H9 (cell line): ENCODE results near the gene CDC45. TPM values are rescaled to one million over a fixed set of nuclear protein-coding genes. Genes with fewer than 3 reads are reported as not detected.

Experiments used
- DNase-seq: peaks from one replicate; pipeline ENCODE4 v3.0.0-alpha.2; 2017
- H2AFZ ChIP-seq: one replicate; pipeline ENCODE4 v1.6.1; 2013; ENCODE audit warnings: mild to moderate bottlenecking, low read length, control low read depth, moderate library complexity
- H2AK5ac ChIP-seq: 2 replicates; pipeline ENCODE4 v1.6.1; 2013; ENCODE audit warnings: low read length, control low read depth, mixed read lengths; ENCODE audit not compliant: insufficient read length
- H2BK120ac ChIP-seq: one replicate; pipeline ENCODE4 v1.6.1; 2013; ENCODE audit warnings: low read depth, mild to moderate bottlenecking, low read length, control low read depth, inconsistent platforms; ENCODE audit not compliant: poor library complexity, severe bottlenecking
- H2BK12ac ChIP-seq: 2 replicates; pipeline ENCODE4 v1.6.1; 2013; ENCODE audit warnings: low read length, control low read depth, mixed read lengths, low read depth; ENCODE audit not compliant: insufficient read length
- H2BK15ac ChIP-seq: 2 replicates; pipeline ENCODE4 v1.6.1; 2013; ENCODE audit warnings: low read depth, low read length, control low read depth
- H2BK20ac ChIP-seq: one replicate; pipeline ENCODE4 v1.6.1; 2013; ENCODE audit warnings: low read depth, mild to moderate bottlenecking, low read length, control low read depth, inconsistent platforms; ENCODE audit not compliant: poor library complexity, severe bottlenecking
- H2BK5ac ChIP-seq: 2 replicates; pipeline ENCODE4 v1.6.1; 2013; ENCODE audit warnings: low read length, control low read depth, mixed read lengths; ENCODE audit not compliant: insufficient read length
- H3K14ac ChIP-seq: 2 replicates; pipeline ENCODE4 v1.6.1; 2013; ENCODE audit warnings: low read length, control low read depth; ENCODE audit not compliant: insufficient read depth
- H3K18ac ChIP-seq: 2 replicates; pipeline ENCODE4 v1.6.1; 2013; ENCODE audit warnings: low read depth, mild to moderate bottlenecking, mixed read lengths, low read length, control low read depth; ENCODE audit not compliant: insufficient read length
- H3K23ac ChIP-seq: 2 replicates; pipeline ENCODE4 v1.6.1; 2013; ENCODE audit warnings: low read length, control low read depth, mixed read lengths, low read depth; ENCODE audit not compliant: insufficient read length
- H3K23me2 ChIP-seq: 2 replicates; pipeline ENCODE4 v1.6.1; 2013; ENCODE audit warnings: low read depth, mild to moderate bottlenecking, mixed read lengths, low read length, control low read depth; ENCODE audit not compliant: insufficient read length, poor library complexity, severe bottlenecking
- H3K27ac ChIP-seq: 2 replicates; pipeline ENCODE4 v1.5.1; 2013; ENCODE audit warnings: low read length, control low read depth, mixed read lengths, low read depth; ENCODE audit not compliant: insufficient read length
- H3K27me3 ChIP-seq: 2 replicates; pipeline ENCODE4 v1.6.1; 2013; ENCODE audit warnings: low read length, control low read depth, inconsistent platforms; ENCODE audit not compliant: insufficient read depth
- H3K4ac ChIP-seq: 2 replicates; pipeline ENCODE4 v1.6.1; 2013; ENCODE audit warnings: low read depth, mild to moderate bottlenecking, control low read depth, inconsistent platforms, low read length, moderate library complexity
- H3K4me1 ChIP-seq: 2 replicates; pipeline ENCODE4 v1.6.1; 2013; ENCODE audit warnings: low read length, control low read depth, inconsistent platforms; ENCODE audit not compliant: insufficient read depth
- H3K4me2 ChIP-seq: 2 replicates; pipeline ENCODE4 v1.6.1; 2013; ENCODE audit warnings: low read length, control low read depth, mixed read lengths; ENCODE audit not compliant: insufficient read length, insufficient read depth
- H3K56ac ChIP-seq: 2 replicates; pipeline ENCODE4 v1.6.1; 2013; ENCODE audit warnings: low read depth, mild to moderate bottlenecking, mixed read lengths, low read length, control low read depth; ENCODE audit not compliant: insufficient read length
- H3K79me1 ChIP-seq: 2 replicates; pipeline ENCODE4 v1.6.1; 2013; ENCODE audit warnings: low read depth, mild to moderate bottlenecking, moderate library complexity, low read length, control low read depth, inconsistent platforms; ENCODE audit not compliant: insufficient read depth, poor library complexity, severe bottlenecking
- H3K79me2 ChIP-seq: 2 replicates; pipeline ENCODE4 v1.6.1; 2013; ENCODE audit warnings: low read length, control low read depth, inconsistent platforms; ENCODE audit not compliant: insufficient read depth
- H3K9ac ChIP-seq: 2 replicates; pipeline ENCODE4 v1.6.1; 2013; ENCODE audit warnings: low read length, control low read depth, mixed read lengths; ENCODE audit not compliant: insufficient read length; ENCODE audit errors: extremely low read depth
- H3K9me3 ChIP-seq: one replicate; pipeline ENCODE4 v1.6.1; 2013; ENCODE audit warnings: low read depth, low read length, inconsistent platforms; ENCODE audit not compliant: control insufficient read depth
- H3T11ph ChIP-seq: one replicate; pipeline ENCODE4 v1.6.1; 2013; ENCODE audit warnings: mild to moderate bottlenecking, low read length, control low read depth, inconsistent platforms
- H4K20me1 ChIP-seq: one replicate; pipeline ENCODE4 v1.6.1; 2013; ENCODE audit not compliant: control insufficient read depth, insufficient read length, insufficient read depth
- H4K5ac ChIP-seq: 2 replicates; pipeline ENCODE4 v1.6.1; 2013; ENCODE audit warnings: low read depth, mild to moderate bottlenecking, mixed read lengths, low read length, control low read depth; ENCODE audit not compliant: insufficient read length
- H4K8ac ChIP-seq: replicated peaks from 2 replicates; pipeline ENCODE4 v1.6.1; 2013; ENCODE audit warnings: low read length, control low read depth, mixed read lengths, low read depth; ENCODE audit not compliant: insufficient read length
- H4K91ac ChIP-seq: 2 replicates; pipeline ENCODE4 v1.6.1; 2013; ENCODE audit warnings: low read depth, mild to moderate bottlenecking, moderate library complexity, mixed read lengths, low read length, control low read depth; ENCODE audit not compliant: insufficient read length
- H3K27ac Mint-ChIP-seq, 3 experiments: 2 replicates in 2 of 3; 3 replicates in 1 of 3; pipeline ENCODE4 v1.8.0; 2020 to 2021; ENCODE audit warnings: mixed read lengths in 3 of 3, mild to moderate bottlenecking in 1 of 3, moderate library complexity in 1 of 3
- H3K27me3 Mint-ChIP-seq: 2 replicates; pipeline ENCODE4 v1.8.0; 2021; ENCODE audit warnings: low read depth, mild to moderate bottlenecking, moderate library complexity, mixed read lengths
- H3K36me3 Mint-ChIP-seq, 3 experiments: 2 replicates in 2 of 3; 3 replicates in 1 of 3; pipeline ENCODE4 v1.8.0; 2020 to 2021; ENCODE audit warnings: low read depth in 3 of 3, mixed read lengths in 3 of 3; ENCODE audit not compliant: insufficient read depth in 1 of 3
- H3K4me1 Mint-ChIP-seq, 2 experiments: 2 replicates each; pipeline ENCODE4 v1.8.0; 2020; ENCODE audit warnings: mixed read lengths in 2 of 2
- H3K4me3 Mint-ChIP-seq, 2 experiments: 2 replicates in 1 of 2; 3 replicates in 1 of 2; pipeline ENCODE4 v1.8.0; 2020 to 2021; ENCODE audit warnings: mild to moderate bottlenecking in 2 of 2, mixed read lengths in 2 of 2, moderate library complexity in 1 of 2
- H3K9me3 Mint-ChIP-seq, 2 experiments: 2 replicates in 1 of 2; 3 replicates in 1 of 2; pipeline ENCODE4 v1.8.0; 2020; ENCODE audit warnings: mild to moderate bottlenecking in 2 of 2, mixed read lengths in 2 of 2, moderate library complexity in 1 of 2
- WGBS: extraction: QIAGEN DNeasy Blood & Tissue Kit; methylation state at CpG from one replicate; pipeline ENCODE4 v1.1.7; 2013; ENCODE audit warnings: missing lambda C conversion rate, low lambda C conversion rate, mixed read lengths; ENCODE audit not compliant: insufficient read length; ENCODE audit errors: extremely low coverage; 5-methylcytosine and 5-hydroxymethylcytosine counted together
- total RNA-seq: library from RNA; stranded (reverse); gene quantifications from 2 replicates; pipeline ENCODE4 v1.2.1, GENCODE V29; 2021
- TF ChIP-seq, protein P1 (sequence below): fragments of 200-600 bp; sonication (generic); conservative IDR thresholded peaks from 3 replicates; pipeline ENCODE4 v1.8.0; 2021; ENCODE audit warnings: antibody characterized with exemption, mild to moderate bottlenecking

The CDC45 gene
- total RNA-seq, 1 experiment from 2014 or later, result 35.7 TPM

DNA sequence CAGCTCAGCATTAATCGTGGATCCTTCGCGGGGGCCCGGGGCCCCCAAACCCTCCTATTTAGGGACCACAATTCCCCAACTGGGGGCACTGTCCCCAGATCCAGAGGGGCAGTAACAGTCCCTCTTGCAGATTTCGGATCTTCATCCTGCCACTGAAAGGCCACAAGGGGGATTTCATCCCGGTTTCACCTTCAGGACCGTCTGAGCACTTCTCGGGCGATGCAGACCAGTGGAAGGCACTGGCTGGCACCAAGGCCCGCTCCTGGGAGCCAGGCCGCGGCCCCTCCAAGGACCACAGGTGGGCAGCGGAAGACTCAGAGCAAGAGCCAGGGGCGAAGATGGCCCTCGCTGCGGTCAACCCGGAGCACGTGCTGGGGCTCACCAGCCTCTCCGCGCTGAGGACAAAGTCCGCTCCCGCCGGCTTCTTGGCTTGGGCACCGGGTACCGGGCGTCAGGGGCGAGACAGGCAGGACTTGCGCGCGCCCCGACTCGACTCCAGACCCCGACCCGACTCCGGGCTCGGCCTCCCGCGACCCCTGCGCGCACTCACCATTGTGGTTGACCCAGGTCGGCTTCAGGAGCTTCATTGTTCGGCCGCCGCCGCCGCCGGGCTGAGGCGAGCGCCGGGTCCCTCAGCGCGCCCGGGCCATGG lies 48.7 kb upstream of the CDC45 start:
- Histone ChIP-seq H3K79me2 (peaks cover 37% of the 10 kb centered on the region; the same call in 1 of the 2 replicates), H4K5ac (no peak overlapping the region), H3K23ac (no peak overlapping the region), H2BK120ac (no peak overlapping the region), H2BK5ac (no peak overlapping the region), H4K20me1 (no peaks in the 10 kb centered on the region), H3T11ph (no peak overlapping the region), H4K8ac (no peak overlapping the region), H3K18ac (peak overlapping the region; percentile 47), H4K91ac (no peak overlapping the region), H2BK20ac (no peak overlapping the region), H3K9ac (peak overlapping the region; percentile 45), H2BK15ac (no peak overlapping the region), H3K14ac (peak overlapping the region; percentile 32), H2AK5ac (no peak overlapping the region), H3K9me3 (no peaks in the 10 kb centered on the region), H3K56ac (no peak overlapping the region), H3K4me2 (peak overlapping the region; percentile 60), H3K4ac (no peak overlapping the region), H3K27me3 (no peaks in the 10 kb centered on the region), H3K79me1 (peaks cover 11% of the 10 kb centered on the region), H3K23me2 (peaks cover 7% of the 10 kb centered on the region), H3K4me1 (peaks cover 4% of the 10 kb centered on the region; the same call in 1 of the 2 replicates), H3K27ac (no peak overlapping the region), H2AFZ (no peak overlapping the region), H2BK12ac (no peak overlapping the region)
- no peaks in the 10 kb centered on the region for H3K27me3 Mint-ChIP-seq
- peaks cover 20 to 24% of the 10 kb centered on the region in 2 experiments for H3K4me1 Mint-ChIP-seq
- peak; percentile 51 for DNase-seq
- peak overlapping the region in 2 of 3 experiments; percentile 88 to 93; a peak in 3 of 7 replicates for H3K27ac Mint-ChIP-seq
- peak overlapping the region; percentile 88 to 92 for H3K4me3 Mint-ChIP-seq
- no CpG with 5 or more reads among the region's 53 CpGs for WGBS
- H3K36me3 Mint-ChIP-seq, result peaks cover 2 to 19% (median 13%) of the 10 kb centered on the region in 3 experiments; a peak in 6 of 7 replicates
- no peaks in the 10 kb centered on the region for H3K9me3 Mint-ChIP-seq
- TF ChIP-seq, protein P1, sequence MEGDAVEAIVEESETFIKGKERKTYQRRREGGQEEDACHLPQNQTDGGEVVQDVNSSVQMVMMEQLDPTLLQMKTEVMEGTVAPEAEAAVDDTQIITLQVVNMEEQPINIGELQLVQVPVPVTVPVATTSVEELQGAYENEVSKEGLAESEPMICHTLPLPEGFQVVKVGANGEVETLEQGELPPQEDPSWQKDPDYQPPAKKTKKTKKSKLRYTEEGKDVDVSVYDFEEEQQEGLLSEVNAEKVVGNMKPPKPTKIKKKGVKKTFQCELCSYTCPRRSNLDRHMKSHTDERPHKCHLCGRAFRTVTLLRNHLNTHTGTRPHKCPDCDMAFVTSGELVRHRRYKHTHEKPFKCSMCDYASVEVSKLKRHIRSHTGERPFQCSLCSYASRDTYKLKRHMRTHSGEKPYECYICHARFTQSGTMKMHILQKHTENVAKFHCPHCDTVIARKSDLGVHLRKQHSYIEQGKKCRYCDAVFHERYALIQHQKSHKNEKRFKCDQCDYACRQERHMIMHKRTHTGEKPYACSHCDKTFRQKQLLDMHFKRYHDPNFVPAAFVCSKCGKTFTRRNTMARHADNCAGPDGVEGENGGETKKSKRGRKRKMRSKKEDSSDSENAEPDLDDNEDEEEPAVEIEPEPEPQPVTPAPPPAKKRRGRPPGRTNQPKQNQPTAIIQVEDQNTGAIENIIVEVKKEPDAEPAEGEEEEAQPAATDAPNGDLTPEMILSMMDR, result peak; percentile 55
